C4-2B (cell line): ENCODE results near the gene PTX4.

ENCODE experiments used
- ZFX ChIP-seq: fragments of 450-650 bp; IDR thresholded peaks from 2 replicates; pipeline ENCODE4 v1.6.1; 2017
- TF ChIP-seq, protein P1 (sequence below): fragments of 450-650 bp; conservative IDR thresholded peaks from 2 replicates; pipeline ENCODE4 v1.5.1; 2017; ENCODE audit warnings: mild to moderate bottlenecking

DNA sequence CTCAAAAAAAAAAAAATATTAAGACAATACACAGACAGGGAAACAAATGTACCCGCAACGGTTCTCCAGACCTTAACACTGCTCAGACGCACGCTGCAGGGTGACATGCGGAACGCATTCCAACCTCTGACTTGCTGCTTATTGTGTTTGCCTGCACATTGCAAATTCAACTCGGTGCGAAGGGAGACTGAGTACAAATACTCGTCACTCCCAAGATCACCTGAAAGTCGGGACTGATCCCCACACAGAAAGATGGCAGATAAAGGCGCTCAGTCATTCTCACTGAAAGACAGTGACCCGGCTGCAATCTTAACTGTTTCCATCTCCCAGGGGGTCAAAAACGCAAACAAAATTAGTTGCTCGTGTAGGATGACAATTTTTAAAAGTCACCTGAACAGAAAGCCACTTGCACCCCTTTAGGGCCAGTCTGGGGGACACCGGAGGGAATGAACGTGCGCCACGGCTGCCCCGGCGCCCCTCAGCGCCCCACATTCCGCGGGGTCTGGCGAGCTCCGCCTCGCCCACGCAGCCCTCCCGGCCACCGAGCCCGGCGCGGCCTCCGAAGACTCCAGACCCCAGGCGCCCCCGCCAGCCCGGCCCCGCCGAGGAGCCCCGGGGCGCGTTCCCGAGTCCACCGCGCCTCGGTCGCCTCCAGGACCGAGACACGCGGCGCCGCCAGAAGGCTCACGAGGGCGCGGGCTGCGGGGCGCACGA lies 14.5 kb downstream of the PTX4 start:
- TF ChIP-seq, protein P1, sequence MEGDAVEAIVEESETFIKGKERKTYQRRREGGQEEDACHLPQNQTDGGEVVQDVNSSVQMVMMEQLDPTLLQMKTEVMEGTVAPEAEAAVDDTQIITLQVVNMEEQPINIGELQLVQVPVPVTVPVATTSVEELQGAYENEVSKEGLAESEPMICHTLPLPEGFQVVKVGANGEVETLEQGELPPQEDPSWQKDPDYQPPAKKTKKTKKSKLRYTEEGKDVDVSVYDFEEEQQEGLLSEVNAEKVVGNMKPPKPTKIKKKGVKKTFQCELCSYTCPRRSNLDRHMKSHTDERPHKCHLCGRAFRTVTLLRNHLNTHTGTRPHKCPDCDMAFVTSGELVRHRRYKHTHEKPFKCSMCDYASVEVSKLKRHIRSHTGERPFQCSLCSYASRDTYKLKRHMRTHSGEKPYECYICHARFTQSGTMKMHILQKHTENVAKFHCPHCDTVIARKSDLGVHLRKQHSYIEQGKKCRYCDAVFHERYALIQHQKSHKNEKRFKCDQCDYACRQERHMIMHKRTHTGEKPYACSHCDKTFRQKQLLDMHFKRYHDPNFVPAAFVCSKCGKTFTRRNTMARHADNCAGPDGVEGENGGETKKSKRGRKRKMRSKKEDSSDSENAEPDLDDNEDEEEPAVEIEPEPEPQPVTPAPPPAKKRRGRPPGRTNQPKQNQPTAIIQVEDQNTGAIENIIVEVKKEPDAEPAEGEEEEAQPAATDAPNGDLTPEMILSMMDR = no peak
- no peak for TF ChIP-seq ZFX
